Kidney (tissue), 14 donors: ENCODE measurements around the gene SRPK2. TPM values are rescaled to one million over a fixed set of nuclear protein-coding genes. Genes with fewer than 3 reads are reported as not detected.

Experiments
- DNase-seq, 5 donors: peaks; one replicate each; pipeline ENCODE4 v3.0.0-alpha.2; 2013 to 2020
- FAIRE-seq: peaks from 2 replicates; lab custom pipeline; 2012; peaks lifted over from hg19 to GRCh38; lab: Jason Lieb, UNC
- H3K27ac ChIP-seq, 2 donors: one replicate each; pipeline ENCODE4 v1.7.0; 2013; ENCODE audit warnings: low read depth in 2 of 2, low read length in 2 of 2, inconsistent platforms in 1 of 2
- H3K27me3 ChIP-seq: one replicate; pipeline ENCODE4 v1.7.1; 2013; ENCODE audit warnings: low read length, inconsistent platforms; ENCODE audit not compliant: control insufficient read depth, insufficient read depth
- H3K36me3 ChIP-seq, 3 donors: one replicate each; pipeline versions ENCODE4 v1.7.0 to v1.7.1; 2013; ENCODE audit warnings: low read length in 3 of 3, control low read depth in 1 of 3, inconsistent platforms in 1 of 3; ENCODE audit not compliant: insufficient read depth in 3 of 3, control insufficient read depth in 2 of 3
- H3K4me1 ChIP-seq, 3 donors: one replicate each; pipeline versions ENCODE4 v1.7.0 to v1.7.1; 2013; ENCODE audit warnings: low read length in 3 of 3, inconsistent platforms in 1 of 3, low read depth in 1 of 3; ENCODE audit not compliant: control insufficient read depth in 2 of 3, insufficient read depth in 2 of 3
- H3K4me3 ChIP-seq, 3 donors: one replicate each; pipeline versions ENCODE4 v1.7.0 to v1.8.1; 2013; ENCODE audit warnings: low read length in 3 of 3, control low read depth in 1 of 3, inconsistent platforms in 1 of 3
- H3K9ac ChIP-seq, 3 donors: one replicate each; pipeline versions ENCODE4 v1.7.0 to v1.7.1; 2013; ENCODE audit warnings: low read length in 3 of 3, control low read depth in 1 of 3, inconsistent platforms in 1 of 3
- H3K9me3 ChIP-seq, 3 donors: one replicate each; pipeline versions ENCODE4 v1.7.0 to v1.7.1; 2013; ENCODE audit warnings: low read length in 3 of 3, control low read depth in 1 of 3, inconsistent platforms in 1 of 3; ENCODE audit not compliant: control insufficient read depth in 2 of 3, insufficient read depth in 1 of 3
- CTCF ChIP-seq: IDR thresholded peaks from 3 replicates; pipeline ENCODE4 v1.5.1; 2012; ENCODE audit warnings: mild to moderate bottlenecking, moderate library complexity, borderline replicate concordance; ENCODE audit not compliant: insufficient read depth; ENCODE audit errors: extremely low read depth
- intact Hi-C: fragments of 100-400 bp; cut with DNase I; formaldehyde crosslinking; loops from one replicate; pipeline ENCODE4 v1.11.1; 2022
- polyA plus RNA-seq: library from polyadenylated mRNA; stranded (reverse); fragments of 350-450 nt; fragmentation: Illumina TruSeq; extraction: RNeasy Lipid Tissue Mini Kit (QIAGEN cat#74804); gene quantifications from one replicate; pipeline ENCODE4 v1.2.3, GENCODE V29; 2014; ENCODE audit warnings: low read depth, low replicate concordance; ENCODE audit not compliant: insufficient read depth
- total RNA-seq: library from RNA; stranded (reverse); fragmentation: NEBNext Ultra II Directional; extraction: Animal tissue kit (Norgen Biotek cat#: 25700); gene quantifications from one replicate; pipeline ENCODE4 v1.2.1, GENCODE V29; 2021
- donor health status: control.
- donor health status: control.
- donor health status: control.
- donor health status: control.
- donor health status: control.
- donor health status: DM: yes; HTN: yes; CAD: no.
- donor health status: Normal renal cell carcinoma (clear cell type).

Gene SRPK2
- total and polyA plus RNA-seq, 2 donors from 2014 or later: 9.9 to 43.1 TPM

DNA sequence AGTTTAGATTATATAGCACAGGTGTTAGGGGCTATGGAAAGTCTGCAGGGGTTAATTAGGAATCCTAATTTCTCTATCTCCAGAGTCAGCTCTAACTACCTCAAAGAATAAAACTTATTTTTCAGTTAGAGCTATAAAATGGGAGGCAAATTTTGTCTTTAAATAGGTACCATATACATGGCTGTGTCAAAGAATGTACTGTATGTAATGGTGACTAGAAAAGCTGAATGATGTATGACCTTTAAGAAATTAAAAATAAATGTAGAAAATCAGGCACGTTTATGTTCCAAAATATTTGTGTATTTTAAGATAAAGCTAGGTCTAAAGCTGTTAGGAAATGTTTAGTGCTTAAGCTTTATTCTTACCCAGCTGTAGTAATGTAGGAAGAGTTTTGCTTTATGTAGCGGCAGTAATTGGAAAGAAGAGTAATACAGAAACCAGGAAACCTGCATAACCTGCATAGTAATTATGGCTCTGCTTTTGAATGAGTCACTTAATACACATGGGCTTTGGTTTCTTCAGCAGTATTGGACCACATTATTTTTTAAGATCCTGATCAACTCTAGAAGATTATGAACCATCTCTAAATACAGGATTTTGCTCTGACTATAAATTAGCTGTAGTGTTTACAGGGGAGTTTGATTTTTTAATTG is 289.7 kb downstream of the SRPK2 start:
- peaks cover 0 to 4% (median 0%) of the 10 kb centered on the region in 3 donors for H3K4me1 ChIP-seq
- peak in 1 of 5 donors; percentile 11 for DNase-seq
- no peaks in the 10 kb centered on the region for H3K9me3 ChIP-seq
- peaks cover 7 to 22% (median 14%) of the 10 kb centered on the region in 3 donors for H3K36me3 ChIP-seq
- FAIRE-seq: no peak
- no peak overlapping the region for H3K27ac ChIP-seq
- H3K4me3 ChIP-seq: no peak overlapping the region
- TF ChIP-seq CTCF: no peak
- no peak overlapping the region for H3K9ac ChIP-seq
- H3K27me3 ChIP-seq: no peaks in the 10 kb centered on the region
- intact Hi-C loops: no loop called here

DNA sequence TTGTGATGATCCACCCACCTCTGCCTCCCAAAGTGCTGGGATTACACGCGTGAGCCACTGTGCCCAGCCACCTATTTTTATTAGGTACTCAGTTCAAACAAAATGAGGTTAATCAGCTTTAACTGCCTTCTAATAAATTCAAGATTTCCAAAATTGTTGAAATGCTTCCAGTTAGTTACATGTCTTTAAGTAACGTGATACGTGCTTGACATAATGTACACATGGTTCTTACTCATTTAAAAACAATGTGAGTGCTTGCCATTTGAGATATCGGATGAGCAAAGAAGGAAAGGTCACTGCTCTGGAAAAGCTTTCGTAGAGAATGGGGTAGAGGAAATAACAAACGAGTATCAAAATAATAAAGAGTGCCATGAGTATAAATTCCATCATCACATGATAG is 291.1 kb downstream of the SRPK2 start:
- peaks cover 7 to 14% (median 14%) of the 10 kb centered on the region in 3 donors for H3K36me3 ChIP-seq
- intact Hi-C loops: no loop called here
- TF ChIP-seq CTCF: no peak

GRCh38 chr7:105096306-105096705 is 292.4 kb downstream of the SRPK2 start:
- H3K9ac ChIP-seq: no peak overlapping the region
- intact Hi-C loops: no loop called here
- H3K27me3 ChIP-seq: no peaks in the 10 kb centered on the region
- FAIRE-seq (no peak), DNase-seq (no peak)
- no peak overlapping the region for H3K4me3 ChIP-seq
- H3K4me1 ChIP-seq: no peaks in the 10 kb centered on the region
- no peak overlapping the region for H3K27ac ChIP-seq
- no peaks in the 10 kb centered on the region for H3K9me3 ChIP-seq
- no peak for TF ChIP-seq CTCF
- peaks cover 10 to 14% (median 12%) of the 10 kb centered on the region in 3 donors for H3K36me3 ChIP-seq

More for the DNA sequence above, 291.1 kb downstream of the SRPK2 start:
- no peak overlapping the region for H3K27ac ChIP-seq
- H3K9ac ChIP-seq: no peak overlapping the region
- no peaks in the 10 kb centered on the region for H3K9me3 ChIP-seq
- FAIRE-seq (no peak), DNase-seq (no peak)
- H3K4me3 ChIP-seq: no peak overlapping the region
- H3K27me3 ChIP-seq: no peaks in the 10 kb centered on the region
- H3K4me1 ChIP-seq: no peaks in the 10 kb centered on the region
